HEK293T (cell line): ENCODE measurements around the gene NECTIN1.

Experiments used
- BHLHE40 ChIP-seq: fragments of 450-650 bp; IDR thresholded peaks from 2 replicates; pipeline ENCODE4 v1.6.1; 2016; ENCODE audit warnings: mild to moderate bottlenecking, moderate library complexity, borderline replicate concordance
- FOXK2 ChIP-seq: fragments of 450-650 bp; IDR thresholded peaks from 2 replicates; pipeline ENCODE4 v1.6.1; 2016; ENCODE audit warnings: mild to moderate bottlenecking
- ZNF384 ChIP-seq: fragments of 450-650 bp; IDR thresholded peaks from 2 replicates; pipeline ENCODE4 v1.6.1; 2016

DNA sequence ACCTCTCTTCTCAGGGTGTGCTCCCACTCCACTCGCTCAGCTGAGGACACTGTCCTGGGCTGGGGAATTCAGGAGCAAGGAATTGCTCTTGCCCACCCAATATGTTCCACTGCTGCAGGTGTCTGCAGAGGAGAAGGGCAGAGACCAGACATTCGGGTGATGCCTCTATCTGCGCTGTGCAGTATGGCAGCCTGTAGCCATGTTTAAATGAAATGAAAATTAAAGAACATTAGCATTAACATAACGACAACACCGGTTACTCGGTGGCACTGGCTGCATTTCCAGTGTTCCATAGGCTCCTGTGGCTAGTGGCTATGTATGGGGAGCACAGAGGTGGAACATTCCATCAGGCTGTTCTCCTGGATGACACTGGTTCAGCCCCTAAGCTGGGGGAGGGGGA is 104.4 kb downstream of the NECTIN1 start:
- no peak for TF ChIP-seq FOXK2
- TF ChIP-seq ZNF384: no peak
- TF ChIP-seq BHLHE40: no peak
